Measurements from ENCODE around the gene VOPP1. TPM values are rescaled to one million over a fixed set of nuclear protein-coding genes. Genes with fewer than 3 reads are reported as not detected.

VOPP1 gene
- total and polyA plus RNA-seq, 11 donors: 9.9 to 58.0 (median 22.9) TPM

DNA sequence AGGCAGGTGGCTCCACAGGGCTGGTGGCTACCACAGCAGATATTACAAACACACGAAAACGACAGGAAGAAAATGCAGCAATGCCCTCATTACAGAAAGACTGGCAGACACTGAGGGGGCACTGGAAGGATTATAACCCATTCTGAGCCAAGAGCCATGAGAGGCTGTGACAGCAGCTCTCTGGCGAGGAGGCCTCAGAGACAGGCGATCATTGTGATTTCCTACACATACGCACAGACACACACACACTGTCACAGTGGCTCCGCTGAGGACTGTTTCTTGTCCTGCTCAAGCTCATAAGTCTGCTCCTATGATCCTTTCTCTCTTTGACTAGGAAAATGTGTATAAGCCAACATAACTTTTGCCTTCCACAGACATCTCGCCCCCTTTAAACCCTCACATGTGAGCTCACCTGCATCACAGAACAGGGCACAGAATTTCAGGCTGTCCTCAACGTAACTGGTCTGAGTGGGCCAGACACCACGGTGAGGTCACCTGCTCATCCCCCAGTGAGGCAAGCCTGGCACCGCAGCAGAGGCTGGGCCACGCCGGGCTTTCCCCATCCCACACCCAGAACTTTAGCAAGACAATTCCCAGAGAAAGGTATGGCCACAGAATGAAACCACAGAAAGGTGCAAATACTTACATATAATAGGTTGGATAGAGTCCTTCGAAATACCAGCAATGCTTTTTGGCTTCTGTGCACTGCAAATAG, 51.7 kb downstream of the VOPP1 start:
- no peak for DNase-seq
- Histone ChIP-seq H3K9me3 (no peaks in the 10 kb centered on the region), H3K4me3 (no peak overlapping the region), H3K36me3 (peaks cover 0 to 49% (median 27%) of the 10 kb centered on the region in 9 donors), H3K27me3 (no peaks in the 10 kb centered on the region), H3K27ac (no peak overlapping the region), H3K4me1 (peaks cover 0 to 25% (median 15%) of the 10 kb centered on the region in 12 donors)
- 93 to 96% (median 94%) methylated on average over 13 of the region's 13 CpGs for WGBS, 4 donors
- ATAC-seq: no peak
- TF ChIP-seq POLR2A (IDR thresholded peaks at IDR 0.05): no peak
- TF ChIP-seq, protein P1, sequence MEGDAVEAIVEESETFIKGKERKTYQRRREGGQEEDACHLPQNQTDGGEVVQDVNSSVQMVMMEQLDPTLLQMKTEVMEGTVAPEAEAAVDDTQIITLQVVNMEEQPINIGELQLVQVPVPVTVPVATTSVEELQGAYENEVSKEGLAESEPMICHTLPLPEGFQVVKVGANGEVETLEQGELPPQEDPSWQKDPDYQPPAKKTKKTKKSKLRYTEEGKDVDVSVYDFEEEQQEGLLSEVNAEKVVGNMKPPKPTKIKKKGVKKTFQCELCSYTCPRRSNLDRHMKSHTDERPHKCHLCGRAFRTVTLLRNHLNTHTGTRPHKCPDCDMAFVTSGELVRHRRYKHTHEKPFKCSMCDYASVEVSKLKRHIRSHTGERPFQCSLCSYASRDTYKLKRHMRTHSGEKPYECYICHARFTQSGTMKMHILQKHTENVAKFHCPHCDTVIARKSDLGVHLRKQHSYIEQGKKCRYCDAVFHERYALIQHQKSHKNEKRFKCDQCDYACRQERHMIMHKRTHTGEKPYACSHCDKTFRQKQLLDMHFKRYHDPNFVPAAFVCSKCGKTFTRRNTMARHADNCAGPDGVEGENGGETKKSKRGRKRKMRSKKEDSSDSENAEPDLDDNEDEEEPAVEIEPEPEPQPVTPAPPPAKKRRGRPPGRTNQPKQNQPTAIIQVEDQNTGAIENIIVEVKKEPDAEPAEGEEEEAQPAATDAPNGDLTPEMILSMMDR (IDR thresholded peaks at IDR 0.05): no peak
- intact Hi-C loops (cut with DNase I): no loop called here

GRCh38 chr7:55518836-55519235, 53.5 kb downstream of the VOPP1 start:
- no peak for DNase-seq
- no peak for TF ChIP-seq POLR2A (IDR thresholded peaks at IDR 0.05)
- TF ChIP-seq, protein P1 (IDR thresholded peaks at IDR 0.05): no peak
- Histone ChIP-seq H3K4me1 (peaks cover 0 to 28% (median 15%) of the 10 kb centered on the region in 12 donors), H3K27me3 (no peaks in the 10 kb centered on the region), H3K36me3 (peaks cover 0 to 64% (median 27%) of the 10 kb centered on the region in 9 donors), H3K27ac (no peak overlapping the region), H3K9me3 (no peaks in the 10 kb centered on the region), H3K4me3 (no peak overlapping the region)
- ATAC-seq: no peak
- intact Hi-C loops (cut with DNase I): no loop called here
- WGBS, 4 donors: 94 to 97% (median 96%) methylated on average over 8 of the region's 8 CpGs

- H3K4me1 ChIP-seq: peaks cover 0 to 28% (median 14%) of the 10 kb centered on the region in 12 donors
- TF ChIP-seq POLR2A (IDR thresholded peaks at IDR 0.05): no peak
- TF ChIP-seq, protein P1 (IDR thresholded peaks at IDR 0.05): no peak
- ATAC-seq: no peak
- no peaks in the 10 kb centered on the region for H3K9me3 ChIP-seq
- intact Hi-C loops (cut with DNase I): no loop called here
- H3K27ac ChIP-seq: no peak overlapping the region
- 93 to 97% (median 95%) methylated on average over 15 of the region's 15 CpGs for WGBS, 4 donors
- no peaks in the 10 kb centered on the region for H3K27me3 ChIP-seq
- no peak overlapping the region for H3K4me3 ChIP-seq
- DNase-seq: no peak
- peaks cover 0 to 71% (median 27%) of the 10 kb centered on the region in 9 donors for H3K36me3 ChIP-seq
These were observed 54.2 kb downstream of the VOPP1 start for GRCh38 chr7:55517936-55518689.

GRCh38 chr7:55517191-55517633, 55.1 kb downstream of the VOPP1 start:
- no peak for DNase-seq
- no peak for TF ChIP-seq POLR2A (IDR thresholded peaks at IDR 0.05)
- TF ChIP-seq, protein P1 (IDR thresholded peaks at IDR 0.05): no peak
- H3K27ac ChIP-seq: no peak overlapping the region
- ATAC-seq: no peak
- H3K9me3 ChIP-seq: no peaks in the 10 kb centered on the region
- no peak overlapping the region for H3K4me3 ChIP-seq
- peaks cover 0 to 78% (median 28%) of the 10 kb centered on the region in 9 donors for H3K36me3 ChIP-seq
- WGBS, 4 donors: 84 to 90% (median 87%) methylated on average over 10 to 12 of the region's 12 CpGs
- H3K27me3 ChIP-seq: no peaks in the 10 kb centered on the region
- peaks cover 0 to 28% (median 14%) of the 10 kb centered on the region in 12 donors for H3K4me1 ChIP-seq
- intact Hi-C loops (cut with DNase I): no loop called here
